HG02678 (cell line): ENCODE measurements around the gene SREK1.
"Not testable (repeated sequence)": the region's sequence is repeated elsewhere in the genome, so short reads cannot be mapped to it uniquely, and the experiment has no call there.

Source experiments
- ATAC-seq: cut with Tn5 transposase; IDR thresholded peaks from one replicate; pipeline ENCODE4 v1.9.1; 2021; ENCODE audit warnings: mild to moderate bottlenecking, moderate library complexity; ENCODE audit not compliant: unreplicated experiment

Gene SREK1

GRCh38 chr5:66213533-66213932 is 69.4 kb downstream of the SREK1 start:
- ATAC-seq, result no peak

DNA sequence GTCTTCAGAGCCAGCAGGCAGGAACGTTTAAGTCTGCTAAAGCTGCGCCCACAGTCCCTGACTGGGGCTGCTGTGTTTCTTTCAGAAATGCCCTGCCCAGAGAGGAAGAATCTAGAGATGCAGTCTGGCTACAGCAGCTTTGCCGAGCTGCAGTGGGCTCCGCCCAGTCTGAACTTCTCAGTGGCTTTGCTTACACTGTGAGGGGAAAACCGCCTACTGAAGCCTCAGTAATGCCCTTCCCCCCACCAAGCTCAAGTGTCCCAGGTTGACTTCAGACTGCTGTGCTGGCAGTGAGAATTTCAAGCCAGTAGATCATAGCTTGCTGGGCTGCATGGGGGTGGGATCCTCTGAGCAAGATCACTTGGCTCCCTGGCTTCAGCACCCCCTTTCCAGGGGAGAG is 78.4 kb downstream of the SREK1 start:
- ATAC-seq, result no peak

GRCh38 chr5:66222896-66223295 is 78.8 kb downstream of the SREK1 start:
- not testable (repeated sequence) for ATAC-seq

GRCh38 chr5:66223637-66224036 is 79.5 kb downstream of the SREK1 start:
- no peak for ATAC-seq

- ATAC-seq, result no peak
Measured at GRCh38 chr5:66224274-66224673, 80.2 kb downstream of the SREK1 start.

GRCh38 chr5:66224773-66225553 is 80.9 kb downstream of the SREK1 start:
- no peak for ATAC-seq

GRCh38 chr5:66230551-66230950 is 86.5 kb downstream of the SREK1 start:
- no peak for ATAC-seq

- no peak for ATAC-seq
Measured at GRCh38 chr5:66231508-66231907, 87.4 kb downstream of the SREK1 start.

DNA sequence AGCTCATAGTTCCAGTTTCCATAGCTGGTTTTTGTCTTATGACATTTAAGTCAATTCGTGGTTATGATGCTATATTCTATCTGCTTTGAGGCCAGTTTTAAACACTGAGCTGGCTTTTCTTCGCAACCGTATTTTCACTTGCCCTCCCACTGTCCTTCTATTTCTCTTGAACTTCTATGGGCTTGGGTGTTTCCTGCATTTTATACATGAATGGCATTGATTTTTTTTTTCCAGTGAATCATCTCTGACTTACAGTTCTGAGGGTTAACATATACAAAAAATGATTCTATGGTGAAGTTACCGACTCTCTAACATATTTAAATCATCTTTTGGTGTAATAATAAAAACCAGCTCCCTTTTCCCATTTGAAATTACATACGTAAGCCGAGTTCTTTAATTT is 88.2 kb downstream of the SREK1 start:
- no peak for ATAC-seq

DNA sequence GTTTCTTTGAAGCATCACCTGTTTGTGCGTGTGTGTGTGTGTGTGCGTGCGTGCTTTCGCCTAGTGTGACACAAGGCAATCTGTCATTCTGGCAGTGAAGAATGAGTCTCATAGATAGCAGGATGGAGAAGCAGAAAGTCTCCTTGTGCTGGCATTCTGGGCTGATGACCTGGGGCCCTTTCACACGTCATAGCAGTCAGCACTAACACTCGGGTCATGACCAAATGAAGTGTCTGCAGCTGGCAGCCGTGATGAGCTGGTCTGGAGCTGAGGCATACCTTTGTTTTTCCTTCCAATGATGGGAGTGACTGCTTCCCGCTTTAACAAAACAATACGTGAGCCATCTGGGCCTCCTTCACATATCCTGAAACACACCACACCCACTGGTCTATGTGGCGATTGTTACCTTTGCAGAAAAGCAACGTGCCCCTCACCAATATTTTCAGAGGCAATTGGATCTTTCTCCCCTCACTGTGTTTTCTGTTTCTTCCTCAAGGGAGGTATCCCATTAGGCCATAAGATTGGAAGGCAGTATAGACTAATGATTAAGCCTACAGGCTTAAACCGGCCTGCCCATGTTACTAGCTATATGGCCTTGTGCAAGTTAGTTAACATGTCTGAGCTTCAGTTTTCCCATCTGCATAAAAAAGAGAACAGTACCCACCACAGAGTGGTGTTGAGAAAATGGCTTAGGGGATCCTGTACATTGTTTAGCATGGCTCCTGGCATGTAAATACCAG is 88.8 kb downstream of the SREK1 start:
- ATAC-seq, result no peak
